ENCODE results near the gene KXD1.

The KXD1 gene

GRCh38 chr19:18609717-18610051, 52.0 kb downstream of the KXD1 start:
- H3K9me3 Mint-ChIP-seq, result no peaks in the 10 kb centered on the region
- H3K4me1 Mint-ChIP-seq (ENCODE audit: low read depth), result peaks cover 23% of the 10 kb centered on the region
- peaks cover 68% of the 10 kb centered on the region for H3K27me3 Mint-ChIP-seq
- no peak overlapping the region for H3K4me3 Mint-ChIP-seq
- no peaks in the 10 kb centered on the region for H3K36me3 Mint-ChIP-seq (ENCODE audit: low read depth)
- no peak overlapping the region for H3K27ac Mint-ChIP-seq

- Mint-ChIP-seq H3K27me3 (peaks cover 68% of the 10 kb centered on the region), H3K27ac (no peak overlapping the region), H3K4me3 (no peak overlapping the region), H3K9me3 (no peaks in the 10 kb centered on the region), H3K36me3 (ENCODE audit: low read depth) (no peaks in the 10 kb centered on the region), H3K4me1 (ENCODE audit: low read depth) (peaks cover 23% of the 10 kb centered on the region)
Observed at GRCh38 chr19:18610245-18610555, 52.5 kb downstream of the KXD1 start.

GRCh38 chr19:18610556-18611326, 53.1 kb downstream of the KXD1 start:
- Mint-ChIP-seq H3K4me3 (no peak overlapping the region), H3K4me1 (ENCODE audit: low read depth) (peaks cover 19% of the 10 kb centered on the region), H3K9me3 (no peaks in the 10 kb centered on the region), H3K36me3 (ENCODE audit: low read depth) (no peaks in the 10 kb centered on the region), H3K27ac (no peak overlapping the region), H3K27me3 (peaks cover 66% of the 10 kb centered on the region)

- H3K4me1 Mint-ChIP-seq (ENCODE audit: low read depth), result peaks cover 19% of the 10 kb centered on the region
- no peak overlapping the region for H3K27ac Mint-ChIP-seq
- peak overlapping the region; percentile 54 for H3K4me3 Mint-ChIP-seq
- H3K27me3 Mint-ChIP-seq, result peaks cover 72% of the 10 kb centered on the region
- no peaks in the 10 kb centered on the region for H3K36me3 Mint-ChIP-seq (ENCODE audit: low read depth)
- no peaks in the 10 kb centered on the region for H3K9me3 Mint-ChIP-seq
Observed at GRCh38 chr19:18611327-18612050, 53.8 kb downstream of the KXD1 start.

GRCh38 chr19:18612051-18612771, 54.5 kb downstream of the KXD1 start:
- no peaks in the 10 kb centered on the region for H3K9me3 Mint-ChIP-seq
- peaks cover 73% of the 10 kb centered on the region for H3K27me3 Mint-ChIP-seq
- H3K4me1 Mint-ChIP-seq (ENCODE audit: low read depth), result peaks cover 19% of the 10 kb centered on the region
- H3K4me3 Mint-ChIP-seq, result peak overlapping the region; percentile 54
- H3K36me3 Mint-ChIP-seq (ENCODE audit: low read depth), result no peaks in the 10 kb centered on the region
- H3K27ac Mint-ChIP-seq, result no peak overlapping the region

GRCh38 chr19:18612772-18613588, 55.3 kb downstream of the KXD1 start, which contains the start of gene TMEM59L:
Gene TMEM59L, plus strand, starts transcription at chr19:18612870. Its CDS starts 89 bp downstream, at chr19:18612959.
- peaks cover 16% of the 10 kb centered on the region for H3K4me1 Mint-ChIP-seq (ENCODE audit: low read depth)

GRCh38 chr19:18613589-18614234, 56.0 kb downstream of the KXD1 start:
- H3K4me3 Mint-ChIP-seq, result no peak overlapping the region
- H3K9me3 Mint-ChIP-seq, result no peaks in the 10 kb centered on the region
- H3K36me3 Mint-ChIP-seq (ENCODE audit: low read depth), result no peaks in the 10 kb centered on the region
- peaks cover 16% of the 10 kb centered on the region for H3K4me1 Mint-ChIP-seq (ENCODE audit: low read depth)
- no peak overlapping the region for H3K27ac Mint-ChIP-seq
- peaks cover 64% of the 10 kb centered on the region for H3K27me3 Mint-ChIP-seq

More at GRCh38 chr19:18612772-18613588, 55.3 kb downstream of the KXD1 start, which contains the start of gene TMEM59L:
- H3K36me3 Mint-ChIP-seq (ENCODE audit: low read depth), result no peaks in the 10 kb centered on the region
- H3K27me3 Mint-ChIP-seq, result peaks cover 71% of the 10 kb centered on the region
- H3K9me3 Mint-ChIP-seq, result no peaks in the 10 kb centered on the region
- no peak within 1 kb of the TSS for H3K27ac Mint-ChIP-seq
- peak within 1 kb of the TSS; percentile 54 for H3K4me3 Mint-ChIP-seq

- Mint-ChIP-seq H3K27ac (no peak overlapping the region), H3K4me3 (no peak overlapping the region), H3K4me1 (ENCODE audit: low read depth) (peaks cover 14% of the 10 kb centered on the region), H3K36me3 (ENCODE audit: low read depth) (no peaks in the 10 kb centered on the region), H3K9me3 (no peaks in the 10 kb centered on the region), H3K27me3 (peaks cover 44% of the 10 kb centered on the region)
Observed at GRCh38 chr19:18616023-18616422, 58.4 kb downstream of the KXD1 start.

- Mint-ChIP-seq H3K27me3 (peaks cover 33% of the 10 kb centered on the region), H3K9me3 (no peaks in the 10 kb centered on the region), H3K27ac (no peak overlapping the region), H3K4me3 (no peak overlapping the region), H3K4me1 (ENCODE audit: low read depth) (peaks cover 4% of the 10 kb centered on the region), H3K36me3 (ENCODE audit: low read depth) (no peaks in the 10 kb centered on the region)
Observed at GRCh38 chr19:18617562-18617961, 59.9 kb downstream of the KXD1 start.

- Mint-ChIP-seq H3K27me3 (peaks cover 32% of the 10 kb centered on the region), H3K36me3 (ENCODE audit: low read depth) (no peaks in the 10 kb centered on the region), H3K4me3 (no peak overlapping the region), H3K4me1 (ENCODE audit: low read depth) (peaks cover 3% of the 10 kb centered on the region), H3K9me3 (no peaks in the 10 kb centered on the region), H3K27ac (no peak overlapping the region)
Observed at GRCh38 chr19:18618236-18618635, 60.6 kb downstream of the KXD1 start.
